HFFc6 (cell line): ENCODE measurements around the gene STRA6. TPM values are rescaled to one million over a fixed set of nuclear protein-coding genes. Genes with fewer than 3 reads are reported as not detected.

Experiments
- DNase-seq: peaks from one replicate; pipeline ENCODE4 v3.0.0-alpha.2; 2018
- H3K27ac Mint-ChIP-seq: 2 replicates; pipeline ENCODE4 v1.8.0; 2020; ENCODE audit warnings: mild to moderate bottlenecking, mixed read lengths
- H3K27me3 Mint-ChIP-seq: 2 replicates; pipeline ENCODE4 v1.8.0; 2021; ENCODE audit warnings: mild to moderate bottlenecking, moderate library complexity, mixed read lengths; ENCODE audit not compliant: insufficient read depth
- H3K36me3 Mint-ChIP-seq: 2 replicates; pipeline ENCODE4 v1.8.0; 2021; ENCODE audit warnings: low read depth, mixed read lengths
- H3K4me1 Mint-ChIP-seq: 2 replicates; pipeline ENCODE4 v1.8.0; 2020; ENCODE audit warnings: low read depth, mixed read lengths
- H3K4me3 Mint-ChIP-seq: 2 replicates; pipeline ENCODE4 v1.8.0; 2020; ENCODE audit warnings: mild to moderate bottlenecking, moderate library complexity, mixed read lengths
- H3K9me3 Mint-ChIP-seq: 2 replicates; pipeline ENCODE4 v1.8.0; 2020; ENCODE audit warnings: mild to moderate bottlenecking, mixed read lengths
- CTCF ChIP-seq: fragments of 200-600 bp; sonication (generic); IDR thresholded peaks from 2 replicates; pipeline ENCODE4 v1.5.0; 2021; ENCODE audit warnings: antibody characterized with exemption, mild to moderate bottlenecking
- total RNA-seq, 6 experiments: library from RNA; stranded (reverse); fragmentation: NEBNext Ultra II Directional; extraction: Animal tissue kit (Norgen Biotek cat#: 25700); gene quantifications; 2 replicates in 1 of 6; 3 replicates in 5 of 6; pipeline ENCODE4 v1.2.3, GENCODE V29; 2021

STRA6 gene
- total RNA-seq, 6 experiments from 2014 or later, result 2.2 to 3.2 (median 2.6) TPM

DNA sequence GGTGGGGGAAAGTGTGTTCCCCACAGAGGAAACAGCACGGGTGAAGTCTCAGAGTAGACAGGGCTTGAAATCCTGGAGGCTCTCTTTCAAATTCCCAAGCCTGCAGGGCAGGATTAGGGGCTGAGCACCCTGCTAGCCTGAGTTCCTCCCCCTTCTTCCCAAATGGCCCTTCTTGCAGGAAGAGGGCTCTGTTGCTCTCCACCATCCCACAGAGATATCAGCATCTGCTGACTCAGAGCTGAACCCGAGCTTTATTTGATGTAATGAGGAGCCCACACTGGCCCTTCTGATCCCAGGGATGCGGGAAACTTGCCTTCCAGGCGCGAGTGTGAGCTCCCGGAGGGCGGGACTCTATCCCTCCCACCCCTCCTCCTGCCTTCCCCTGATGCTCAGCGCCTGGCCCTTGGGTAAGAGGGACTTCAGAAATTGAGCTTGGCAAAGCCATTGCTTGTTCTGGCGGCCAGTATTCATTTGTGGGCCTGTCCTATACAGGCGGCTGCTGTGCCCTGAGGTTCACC, 1.4 kb upstream of the STRA6 start:
- no peaks in the 10 kb centered on the region for H3K36me3 Mint-ChIP-seq
- no peaks in the 10 kb centered on the region; the same call in 1 of the 2 replicates for H3K27me3 Mint-ChIP-seq
- DNase-seq, result peak; percentile 56
- TF ChIP-seq CTCF, result no peak
- H3K4me3 Mint-ChIP-seq, result peak overlapping the region; percentile 66; the same call in 1 of the 2 replicates
- H3K9me3 Mint-ChIP-seq, result no peaks in the 10 kb centered on the region
- peak overlapping the region; percentile 57 for H3K27ac Mint-ChIP-seq
- peaks cover 56% of the 10 kb centered on the region for H3K4me1 Mint-ChIP-seq

DNA sequence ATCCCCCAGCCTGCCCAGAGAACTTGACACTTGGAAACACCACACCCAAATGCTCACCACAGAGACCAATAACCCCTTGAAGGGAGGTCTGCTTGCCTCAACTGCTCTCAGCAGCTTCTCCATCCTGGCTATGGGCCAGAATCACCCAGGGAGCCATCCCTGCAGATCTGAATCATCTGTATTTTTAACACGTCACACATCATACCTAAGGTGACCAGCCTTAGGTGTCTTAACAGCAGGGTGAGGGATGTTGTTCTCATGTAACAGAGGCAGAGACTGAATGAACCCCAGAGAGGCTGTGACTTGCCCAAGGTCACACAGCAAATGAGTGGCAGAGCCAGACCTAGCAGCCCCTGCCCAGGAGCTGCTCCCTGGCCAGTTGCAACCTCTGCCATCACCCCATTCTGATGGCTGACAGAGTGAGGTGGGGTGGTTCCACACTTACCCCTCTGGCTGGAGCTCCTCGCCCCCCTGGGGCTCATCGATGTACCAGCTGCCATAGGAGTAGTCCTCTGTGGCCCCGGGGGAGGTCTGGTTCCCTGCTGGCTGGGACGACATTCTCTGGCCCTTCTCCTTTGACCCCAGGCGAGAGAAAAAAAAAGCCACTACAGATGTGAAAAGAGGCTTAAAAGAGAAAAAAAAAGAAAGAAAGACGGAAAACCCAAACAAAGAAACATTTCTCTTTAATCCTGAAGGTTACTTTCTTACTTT, 722 bp downstream of the STRA6 start:
- H3K4me3 Mint-ChIP-seq, result peak overlapping the region; percentile 66
- peak overlapping the region; percentile 71 for H3K27ac Mint-ChIP-seq
- H3K27me3 Mint-ChIP-seq, result no peaks in the 10 kb centered on the region; the same call in 1 of the 2 replicates
- H3K36me3 Mint-ChIP-seq, result no peaks in the 10 kb centered on the region
- peaks cover 60% of the 10 kb centered on the region for H3K4me1 Mint-ChIP-seq
- no peaks in the 10 kb centered on the region for H3K9me3 Mint-ChIP-seq
- no peak for DNase-seq
- no peak for TF ChIP-seq CTCF

- H3K9me3 Mint-ChIP-seq, result no peaks in the 10 kb centered on the region
- no peak for TF ChIP-seq CTCF
- H3K4me1 Mint-ChIP-seq, result peaks cover 70% of the 10 kb centered on the region
- H3K27me3 Mint-ChIP-seq, result no peaks in the 10 kb centered on the region; the same call in 1 of the 2 replicates
- H3K27ac Mint-ChIP-seq, result peak overlapping the region; percentile 70
- peak overlapping the region; percentile 48 for H3K4me3 Mint-ChIP-seq
- no peaks in the 10 kb centered on the region for H3K36me3 Mint-ChIP-seq
- DNase-seq, result no peak
Measured at GRCh38 chr15:74200871-74201419, 1.6 kb downstream of the STRA6 start.

- Mint-ChIP-seq H3K4me1 (peaks cover 74% of the 10 kb centered on the region), H3K27me3 (no peaks in the 10 kb centered on the region; the same call in 1 of the 2 replicates), H3K36me3 (no peaks in the 10 kb centered on the region), H3K27ac (peak overlapping the region; percentile 70), H3K4me3 (peak overlapping the region; percentile 48), H3K9me3 (no peaks in the 10 kb centered on the region)
- no peak for TF ChIP-seq CTCF
- peak; percentile 73 for DNase-seq
Measured at GRCh38 chr15:74200412-74200815, 2.2 kb downstream of the STRA6 start.

DNA sequence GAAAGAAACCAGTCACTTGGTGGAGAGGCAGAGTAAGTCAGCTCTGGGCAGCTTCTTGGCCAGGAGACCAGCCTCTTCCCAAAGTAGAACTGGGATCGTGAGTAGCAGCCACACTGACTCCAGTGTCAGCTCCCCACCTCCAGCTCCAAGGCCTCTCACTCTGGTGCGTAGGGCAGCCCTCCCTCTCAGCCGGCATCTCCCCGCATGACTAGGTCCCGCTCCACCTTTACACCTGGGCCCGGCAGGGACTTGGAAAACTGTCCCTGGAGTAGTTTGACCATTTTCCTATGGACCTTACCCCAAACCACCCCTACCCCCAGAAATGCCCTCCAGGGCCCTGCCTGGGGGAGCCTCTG, 3.3 kb downstream of the STRA6 start:
- Mint-ChIP-seq H3K27me3 (no peaks in the 10 kb centered on the region; the same call in 1 of the 2 replicates), H3K4me3 (no peak overlapping the region), H3K36me3 (no peaks in the 10 kb centered on the region), H3K27ac (no peak overlapping the region), H3K9me3 (no peaks in the 10 kb centered on the region), H3K4me1 (peaks cover 78% of the 10 kb centered on the region)
- no peak for TF ChIP-seq CTCF
- no peak for DNase-seq
